WTC11 (cell line): ENCODE data around the gene RAMP3. TPM values are rescaled to one million over a fixed set of nuclear protein-coding genes. Genes with fewer than 3 reads are reported as not detected.

Experiments used
- ATAC-seq: fragments of 200-7000 bp; cut with Tn5 transposase; 2 replicates; pipeline ENCODE4 v1.10.0; 2021; ENCODE audit warnings: mild to moderate bottlenecking, moderate library complexity
- CTCF ChIA-PET: fragments of 300-600 bp; sonication (Branson Sonifier 250); formaldehyde crosslinking; loops from one replicate; lab custom pipeline; 2021; ENCODE audit warnings: antibody characterized with exemption; lab: Charles Lee
- POLR2A ChIA-PET: fragments of 350-600 bp; sonication (Branson Sonifier 250); formaldehyde crosslinking; loops from one replicate; lab custom pipeline; 2021; ENCODE audit warnings: antibody characterized with exemption; lab: Charles Lee
- DNase-seq: peaks from one replicate; pipeline ENCODE4 v3.0.0; 2021; ENCODE audit warnings: low spot score
- H3K27ac Mint-ChIP-seq: 2 replicates; pipeline ENCODE4 v1.8.0; 2021; ENCODE audit warnings: mixed read lengths
- H3K27me3 Mint-ChIP-seq: 2 replicates; pipeline ENCODE4 v1.8.0; 2021; ENCODE audit warnings: low read depth, mild to moderate bottlenecking, moderate library complexity, mixed read lengths
- H3K36me3 Mint-ChIP-seq: 2 replicates; pipeline ENCODE4 v1.8.0; 2021; ENCODE audit warnings: mixed read lengths
- H3K4me1 Mint-ChIP-seq: 2 replicates; pipeline ENCODE4 v1.8.0; 2022; ENCODE audit warnings: mixed read lengths
- H3K4me3 Mint-ChIP-seq: 2 replicates; pipeline ENCODE4 v1.8.0; 2021; ENCODE audit warnings: mild to moderate bottlenecking, moderate library complexity, mixed read lengths
- H3K9me3 Mint-ChIP-seq: 2 replicates; pipeline ENCODE4 v1.8.0; 2021; ENCODE audit warnings: mixed read lengths
- ELF4 ChIP-seq: sonication (generic); formaldehyde crosslinking; IDR thresholded peaks from 2 replicates; pipeline ENCODE4 v1.8.1; 2022; ENCODE audit warnings: low read depth, mild to moderate bottlenecking, moderate library complexity, missing genetic modification reagents
- FOXJ3 ChIP-seq: sonication (generic); formaldehyde crosslinking; IDR thresholded peaks from 2 replicates; pipeline ENCODE4 v1.9.0; 2021; ENCODE audit warnings: missing genetic modification reagents, mild to moderate bottlenecking, borderline replicate concordance
- FOXK1 ChIP-seq: sonication (generic); formaldehyde crosslinking; IDR thresholded peaks from 2 replicates; pipeline ENCODE4 v1.8.0; 2022; ENCODE audit warnings: mild to moderate bottlenecking, moderate library complexity, missing genetic modification reagents
- GTF2I ChIP-seq: fragments of 250-450 bp; sonication (Bioruptor Pico); conservative IDR thresholded peaks from 2 replicates; pipeline ENCODE4 v1.4.0; 2021; ENCODE audit warnings: mild to moderate bottlenecking
- HMGA2 ChIP-seq: fragments of 250-450 bp; sonication (Bioruptor Pico); IDR thresholded peaks from 2 replicates; pipeline ENCODE4 v1.4.0; 2021; ENCODE audit warnings: mild to moderate bottlenecking, moderate library complexity
- JAZF1 ChIP-seq: fragments of 250-450 bp; sonication (Bioruptor Pico); IDR thresholded peaks from 2 replicates; pipeline ENCODE4 v1.9.0; 2021; ENCODE audit warnings: moderate library complexity, mild to moderate bottlenecking, inconsistent platforms
- MXD4 ChIP-seq: fragments of 250-450 bp; sonication (Bioruptor Pico); IDR thresholded peaks from 2 replicates; pipeline ENCODE4 v1.8.0; 2021; ENCODE audit warnings: mild to moderate bottlenecking, moderate library complexity, borderline replicate concordance
- MYBL2 ChIP-seq: sonication (generic); formaldehyde crosslinking; IDR thresholded peaks from 2 replicates; pipeline ENCODE4 v1.8.1; 2023; ENCODE audit warnings: mild to moderate bottlenecking, moderate library complexity, missing genetic modification reagents
- NFE2L1 ChIP-seq: sonication (generic); formaldehyde crosslinking; IDR thresholded peaks from 2 replicates; pipeline ENCODE4 v1.8.1; 2023; ENCODE audit warnings: missing genetic modification reagents
- NFYB ChIP-seq: sonication (generic); formaldehyde crosslinking; conservative IDR thresholded peaks from 2 replicates; pipeline ENCODE4 v1.8.0; 2022; ENCODE audit warnings: low read depth, missing genetic modification reagents
- NR2C2 ChIP-seq: sonication (generic); formaldehyde crosslinking; IDR thresholded peaks from 2 replicates; pipeline ENCODE4 v1.8.0; 2022; ENCODE audit warnings: mild to moderate bottlenecking, missing genetic modification reagents
- PREB ChIP-seq: sonication (generic); formaldehyde crosslinking; IDR thresholded peaks from 2 replicates; pipeline ENCODE4 v1.8.1; 2022; ENCODE audit warnings: mild to moderate bottlenecking, missing genetic modification reagents, moderate library complexity, borderline replicate concordance
- TEAD1 ChIP-seq: sonication (generic); formaldehyde crosslinking; IDR thresholded peaks from 2 replicates; pipeline ENCODE4 v1.8.0; 2022; ENCODE audit warnings: mild to moderate bottlenecking, missing genetic modification reagents
- TP53 ChIP-seq: sonication (generic); formaldehyde crosslinking; IDR thresholded peaks from 2 replicates; pipeline ENCODE4 v1.8.1; 2023; ENCODE audit warnings: mild to moderate bottlenecking, missing genetic modification reagents
- ZBTB21 ChIP-seq: sonication (generic); formaldehyde crosslinking; IDR thresholded peaks from 2 replicates; pipeline ENCODE4 v1.8.1; 2023; ENCODE audit warnings: mild to moderate bottlenecking, missing genetic modification reagents, borderline replicate concordance
- ZNF219 ChIP-seq: sonication (generic); formaldehyde crosslinking; IDR thresholded peaks from 2 replicates; pipeline ENCODE4 v1.8.0; 2023; ENCODE audit warnings: missing genetic modification reagents, mild to moderate bottlenecking, borderline replicate concordance
- ZNF263 ChIP-seq: sonication (generic); formaldehyde crosslinking; IDR thresholded peaks from 2 replicates; pipeline ENCODE4 v1.8.1; 2022; ENCODE audit warnings: low read depth, mild to moderate bottlenecking, moderate library complexity, missing genetic modification reagents
- ZNF416 ChIP-seq: fragments of 250-450 bp; sonication (Bioruptor Pico); IDR thresholded peaks from 2 replicates; pipeline ENCODE4 v1.9.0; 2021; ENCODE audit warnings: mild to moderate bottlenecking, inconsistent platforms
- ZNF671 ChIP-seq: fragments of 250-450 bp; sonication (Bioruptor Pico); IDR thresholded peaks from 2 replicates; pipeline ENCODE4 v1.8.0; 2021; ENCODE audit warnings: mild to moderate bottlenecking
- total RNA-seq: library from RNA; stranded (reverse); gene quantifications from 3 replicates; pipeline ENCODE4 v1.2.3, GENCODE V29; 2021
- TF ChIP-seq, protein P1 (sequence below): fragments of 250-450 bp; sonication (Bioruptor Pico); IDR thresholded peaks from 2 replicates; pipeline ENCODE4 v1.9.0; 2021; ENCODE audit warnings: mild to moderate bottlenecking
- TF ChIP-seq, protein P2 (sequence below): sonication (generic); formaldehyde crosslinking; IDR thresholded peaks from 2 replicates; pipeline ENCODE4 v1.8.0; 2022; ENCODE audit warnings: mild to moderate bottlenecking, missing genetic modification reagents
- TF ChIP-seq, protein P3 (sequence below): sonication (generic); formaldehyde crosslinking; IDR thresholded peaks from 2 replicates; pipeline ENCODE4 v1.8.0; 2023; ENCODE audit warnings: mild to moderate bottlenecking, missing genetic modification reagents
- TF ChIP-seq, protein P4 (sequence below): sonication (generic); formaldehyde crosslinking; IDR thresholded peaks from 2 replicates; pipeline ENCODE4 v1.8.1; 2023; ENCODE audit warnings: mild to moderate bottlenecking, moderate library complexity, missing genetic modification reagents

The RAMP3 gene
- total RNA-seq, 1 experiment from 2014 or later, result 0.85 TPM

DNA sequence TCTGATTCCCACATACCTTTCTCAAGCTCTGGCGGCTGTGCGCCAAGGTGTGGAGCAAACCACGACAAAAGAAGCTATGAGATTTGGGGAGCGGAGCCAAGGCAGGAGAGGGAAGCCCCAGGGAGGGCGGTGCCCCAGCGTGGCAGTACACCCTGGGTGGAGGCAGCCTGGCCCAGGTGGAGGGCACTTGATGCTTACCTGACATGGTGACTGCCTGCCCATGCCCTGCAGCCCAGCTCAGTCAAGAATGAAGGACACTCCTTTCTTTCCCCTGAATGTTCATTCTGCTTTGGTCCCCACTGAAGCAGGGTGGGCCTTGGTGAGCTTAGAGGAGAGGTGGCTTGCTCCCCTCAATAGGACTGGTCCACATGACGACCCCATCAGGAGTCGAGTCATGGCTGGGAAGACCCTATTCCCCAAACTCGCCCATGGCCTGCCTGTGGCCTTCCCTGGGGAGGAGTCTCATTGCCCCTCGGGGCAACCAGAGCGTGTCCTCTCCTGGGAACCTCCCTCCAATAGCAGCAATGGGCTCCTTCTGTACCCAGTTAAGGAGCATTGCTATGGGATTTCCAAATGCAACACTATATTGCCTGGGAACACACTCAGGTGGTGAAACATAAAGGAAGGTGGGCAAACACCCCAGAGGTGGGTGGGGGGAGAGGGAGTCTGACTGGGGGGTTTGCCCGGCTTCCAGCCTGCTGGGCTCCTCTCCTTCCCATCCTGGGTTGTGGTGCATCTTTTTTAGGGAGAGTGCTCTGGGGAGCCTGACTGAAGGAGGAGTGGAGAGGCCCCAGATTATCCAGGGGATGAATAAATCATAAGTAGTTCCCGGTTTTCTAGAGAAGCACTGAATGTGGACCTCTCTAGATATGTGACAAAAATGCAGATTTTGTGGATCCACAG is 22.7 kb downstream of the RAMP3 start:
- ATAC-seq, result no peak
- Mint-ChIP-seq H3K4me1 (no peaks in the 10 kb centered on the region), H3K27ac (no peak overlapping the region), H3K27me3 (peaks cover 5% of the 10 kb centered on the region; the same call in 1 of the 2 replicates), H3K9me3 (no peaks in the 10 kb centered on the region)
- TF ChIP-seq NFYB (no peak), ZNF671 (CRISPR knock-in tag) (no peak), NFE2L1 (CRISPR knock-in tag) (no peak), MXD4 (CRISPR knock-in tag) (no peak), ZNF263 (CRISPR knock-in tag) (no peak), TEAD1 (CRISPR knock-in tag) (no peak), GTF2I (CRISPR knock-in tag) (no peak), PREB (no peak), ZBTB21 (no peak)
- TF ChIP-seq, protein P1, sequence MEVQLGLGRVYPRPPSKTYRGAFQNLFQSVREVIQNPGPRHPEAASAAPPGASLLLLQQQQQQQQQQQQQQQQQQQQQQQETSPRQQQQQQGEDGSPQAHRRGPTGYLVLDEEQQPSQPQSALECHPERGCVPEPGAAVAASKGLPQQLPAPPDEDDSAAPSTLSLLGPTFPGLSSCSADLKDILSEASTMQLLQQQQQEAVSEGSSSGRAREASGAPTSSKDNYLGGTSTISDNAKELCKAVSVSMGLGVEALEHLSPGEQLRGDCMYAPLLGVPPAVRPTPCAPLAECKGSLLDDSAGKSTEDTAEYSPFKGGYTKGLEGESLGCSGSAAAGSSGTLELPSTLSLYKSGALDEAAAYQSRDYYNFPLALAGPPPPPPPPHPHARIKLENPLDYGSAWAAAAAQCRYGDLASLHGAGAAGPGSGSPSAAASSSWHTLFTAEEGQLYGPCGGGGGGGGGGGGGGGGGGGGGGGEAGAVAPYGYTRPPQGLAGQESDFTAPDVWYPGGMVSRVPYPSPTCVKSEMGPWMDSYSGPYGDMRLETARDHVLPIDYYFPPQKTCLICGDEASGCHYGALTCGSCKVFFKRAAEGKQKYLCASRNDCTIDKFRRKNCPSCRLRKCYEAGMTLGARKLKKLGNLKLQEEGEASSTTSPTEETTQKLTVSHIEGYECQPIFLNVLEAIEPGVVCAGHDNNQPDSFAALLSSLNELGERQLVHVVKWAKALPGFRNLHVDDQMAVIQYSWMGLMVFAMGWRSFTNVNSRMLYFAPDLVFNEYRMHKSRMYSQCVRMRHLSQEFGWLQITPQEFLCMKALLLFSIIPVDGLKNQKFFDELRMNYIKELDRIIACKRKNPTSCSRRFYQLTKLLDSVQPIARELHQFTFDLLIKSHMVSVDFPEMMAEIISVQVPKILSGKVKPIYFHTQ (CRISPR knock-in tag), result no peak
- TF ChIP-seq, protein P2, sequence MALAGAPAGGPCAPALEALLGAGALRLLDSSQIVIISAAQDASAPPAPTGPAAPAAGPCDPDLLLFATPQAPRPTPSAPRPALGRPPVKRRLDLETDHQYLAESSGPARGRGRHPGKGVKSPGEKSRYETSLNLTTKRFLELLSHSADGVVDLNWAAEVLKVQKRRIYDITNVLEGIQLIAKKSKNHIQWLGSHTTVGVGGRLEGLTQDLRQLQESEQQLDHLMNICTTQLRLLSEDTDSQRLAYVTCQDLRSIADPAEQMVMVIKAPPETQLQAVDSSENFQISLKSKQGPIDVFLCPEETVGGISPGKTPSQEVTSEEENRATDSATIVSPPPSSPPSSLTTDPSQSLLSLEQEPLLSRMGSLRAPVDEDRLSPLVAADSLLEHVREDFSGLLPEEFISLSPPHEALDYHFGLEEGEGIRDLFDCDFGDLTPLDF, result no peak
- TF ChIP-seq, protein P3, sequence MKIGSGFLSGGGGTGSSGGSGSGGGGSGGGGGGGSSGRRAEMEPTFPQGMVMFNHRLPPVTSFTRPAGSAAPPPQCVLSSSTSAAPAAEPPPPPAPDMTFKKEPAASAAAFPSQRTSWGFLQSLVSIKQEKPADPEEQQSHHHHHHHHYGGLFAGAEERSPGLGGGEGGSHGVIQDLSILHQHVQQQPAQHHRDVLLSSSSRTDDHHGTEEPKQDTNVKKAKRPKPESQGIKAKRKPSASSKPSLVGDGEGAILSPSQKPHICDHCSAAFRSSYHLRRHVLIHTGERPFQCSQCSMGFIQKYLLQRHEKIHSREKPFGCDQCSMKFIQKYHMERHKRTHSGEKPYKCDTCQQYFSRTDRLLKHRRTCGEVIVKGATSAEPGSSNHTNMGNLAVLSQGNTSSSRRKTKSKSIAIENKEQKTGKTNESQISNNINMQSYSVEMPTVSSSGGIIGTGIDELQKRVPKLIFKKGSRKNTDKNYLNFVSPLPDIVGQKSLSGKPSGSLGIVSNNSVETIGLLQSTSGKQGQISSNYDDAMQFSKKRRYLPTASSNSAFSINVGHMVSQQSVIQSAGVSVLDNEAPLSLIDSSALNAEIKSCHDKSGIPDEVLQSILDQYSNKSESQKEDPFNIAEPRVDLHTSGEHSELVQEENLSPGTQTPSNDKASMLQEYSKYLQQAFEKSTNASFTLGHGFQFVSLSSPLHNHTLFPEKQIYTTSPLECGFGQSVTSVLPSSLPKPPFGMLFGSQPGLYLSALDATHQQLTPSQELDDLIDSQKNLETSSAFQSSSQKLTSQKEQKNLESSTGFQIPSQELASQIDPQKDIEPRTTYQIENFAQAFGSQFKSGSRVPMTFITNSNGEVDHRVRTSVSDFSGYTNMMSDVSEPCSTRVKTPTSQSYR (CRISPR knock-in tag), result no peak
- TF ChIP-seq, all 79 proteins: peak for 0
- DNase-seq, result peak; percentile 1
- no peaks in the 10 kb centered on the region for H3K36me3 Mint-ChIP-seq
- H3K4me3 Mint-ChIP-seq, result no peak overlapping the region
- POLR2A ChIA-PET, result no interaction called here
- CTCF ChIA-PET, result interaction anchor here (1.0 kb wide), 2 partner anchors 483 to 544 kb away, joined by 3 read pairs; no protein-coding TSS in a partner anchor

DNA sequence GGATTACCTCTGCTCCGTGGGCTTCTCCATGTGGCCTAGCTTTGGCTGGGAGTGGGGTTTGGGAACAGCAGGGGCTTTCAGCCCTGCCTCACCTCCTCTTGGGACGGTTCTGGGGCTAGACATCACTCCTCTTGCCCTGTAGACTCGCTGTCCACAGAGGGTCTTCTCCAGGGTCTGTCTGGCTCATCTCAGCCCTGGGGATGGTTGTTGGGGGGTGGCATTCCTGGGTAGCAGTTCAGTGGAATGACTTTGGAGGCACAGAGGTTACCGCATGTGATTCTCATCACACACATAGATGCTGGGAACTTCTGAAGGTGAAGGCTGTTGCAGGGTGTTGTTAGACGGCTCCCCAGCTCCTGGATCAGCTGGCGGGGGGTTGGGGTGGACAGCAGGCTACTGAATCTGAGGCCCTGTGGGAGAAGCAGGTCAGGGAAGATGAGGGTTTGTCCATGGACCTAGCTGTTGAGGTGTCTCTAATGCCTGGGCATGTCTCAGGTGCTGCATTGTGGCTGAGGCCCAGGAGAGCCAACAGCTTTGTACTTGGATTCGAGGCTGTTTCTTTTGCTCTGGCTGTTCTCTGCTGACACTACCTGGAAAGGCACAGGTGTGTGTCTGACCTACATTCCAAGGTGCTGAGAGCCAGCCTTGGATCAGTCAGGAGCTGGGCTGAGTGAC is 23.8 kb downstream of the RAMP3 start:
- ChIA-PET POLR2A (interaction anchor here (1.0 kb wide), 1 partner anchor 23 kb away, joined by 3 read pairs; the partner anchor contains the start of gene RAMP3), CTCF (no interaction called here)
- ATAC-seq, result no peak
- no peak overlapping the region for H3K27ac Mint-ChIP-seq
- no peaks in the 10 kb centered on the region for H3K4me1 Mint-ChIP-seq
- peaks cover 5% of the 10 kb centered on the region; the same call in 1 of the 2 replicates for H3K27me3 Mint-ChIP-seq
- H3K9me3 Mint-ChIP-seq, result no peaks in the 10 kb centered on the region
- no peaks in the 10 kb centered on the region for H3K36me3 Mint-ChIP-seq
- no peak overlapping the region for H3K4me3 Mint-ChIP-seq
- TF ChIP-seq HMGA2 (CRISPR knock-in tag) (no peak), MYBL2 (CRISPR knock-in tag) (no peak), ZNF219 (no peak), FOXK1 (CRISPR knock-in tag) (no peak), TP53 (CRISPR knock-in tag) (no peak), ZNF416 (CRISPR knock-in tag) (no peak), JAZF1 (no peak), FOXJ3 (CRISPR knock-in tag) (no peak), ZBTB21 (no peak), NFE2L1 (CRISPR knock-in tag) (no peak), NR2C2 (no peak), ELF4 (CRISPR knock-in tag) (no peak)
- TF ChIP-seq, protein P4, sequence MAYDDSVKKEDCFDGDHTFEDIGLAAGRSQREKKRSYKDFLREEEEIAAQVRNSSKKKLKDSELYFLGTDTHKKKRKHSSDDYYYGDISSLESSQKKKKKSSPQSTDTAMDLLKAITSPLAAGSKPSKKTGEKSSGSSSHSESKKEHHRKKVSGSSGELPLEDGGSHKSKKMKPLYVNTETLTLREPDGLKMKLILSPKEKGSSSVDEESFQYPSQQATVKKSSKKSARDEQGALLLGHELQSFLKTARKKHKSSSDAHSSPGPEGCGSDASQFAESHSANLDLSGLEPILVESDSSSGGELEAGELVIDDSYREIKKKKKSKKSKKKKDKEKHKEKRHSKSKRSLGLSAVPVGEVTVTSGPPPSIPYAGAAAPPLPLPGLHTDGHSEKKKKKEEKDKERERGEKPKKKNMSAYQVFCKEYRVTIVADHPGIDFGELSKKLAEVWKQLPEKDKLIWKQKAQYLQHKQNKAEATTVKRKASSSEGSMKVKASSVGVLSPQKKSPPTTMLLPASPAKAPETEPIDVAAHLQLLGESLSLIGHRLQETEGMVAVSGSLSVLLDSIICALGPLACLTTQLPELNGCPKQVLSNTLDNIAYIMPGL (CRISPR knock-in tag), result no peak
- DNase-seq, result no peak
